Heart left ventricle (tissue), 16 donors: Measurements from ENCODE around the gene DSCAM. TPM values are rescaled to one million over a fixed set of nuclear protein-coding genes. Genes with fewer than 3 reads are reported as not detected.

Source experiments
- ATAC-seq, 4 donors: fragments of 200-7000 bp; cut with Tn5 transposase; one replicate each; pipeline ENCODE4 v1.9.1; 2020 to 2022; ENCODE audit warnings: moderate library complexity in 4 of 4, mild to moderate bottlenecking in 3 of 4, moderate number of reproducible peaks in 1 of 4
- DNase-seq, 5 donors: peaks; one replicate each; pipeline ENCODE4 v3.0.0-alpha.2; 2020
- H3K27ac ChIP-seq, 12 donors: fragments of 200-600 bp; sonication (generic) in 4 of 12; one replicate each; pipeline versions ENCODE4 v1.5.0 to v1.8.0; 2016 to 2022; ENCODE audit warnings: mild to moderate bottlenecking in 2 of 12
- H3K27me3 ChIP-seq, 9 donors: fragments of 200-600 bp; sonication (generic) in 2 of 9; one replicate each; pipeline versions ENCODE4 v1.5.1 to v1.8.0; 2016 to 2022; ENCODE audit warnings: mild to moderate bottlenecking in 3 of 9
- H3K36me3 ChIP-seq, 9 donors: fragments of 200-600 bp; sonication (generic) in 2 of 9; one replicate each; pipeline versions ENCODE4 v1.5.0 to v1.8.0; 2018 to 2022; ENCODE audit warnings: mild to moderate bottlenecking in 2 of 9
- H3K4me1 ChIP-seq, 12 donors: fragments of 200-600 bp; sonication (generic) in 4 of 12; one replicate each; pipeline versions ENCODE4 v1.5.0 to v1.8.0; 2016 to 2022; ENCODE audit warnings: mild to moderate bottlenecking in 3 of 12
- H3K4me3 ChIP-seq, 12 donors: fragments of 200-600 bp; sonication (generic) in 4 of 12; one replicate each; pipeline versions ENCODE4 v1.5.0 to v1.8.0; 2017 to 2022; ENCODE audit warnings: mild to moderate bottlenecking in 9 of 12, moderate library complexity in 4 of 12
- H3K9me3 ChIP-seq, 12 donors: fragments of 200-600 bp; sonication (generic) in 4 of 12; one replicate each; pipeline versions ENCODE4 v1.5.0 to v1.8.0; 2016 to 2022; ENCODE audit warnings: mild to moderate bottlenecking in 1 of 12
- CTCF ChIP-seq, 12 donors: fragments of 200-600 bp; sonication (generic) in 4 of 12; IDR thresholded peaks; one replicate each; pipeline versions ENCODE4 v1.5.0 to v1.8.0; 2018 to 2022; ENCODE audit warnings: antibody characterized with exemption in 12 of 12, mild to moderate bottlenecking in 5 of 12
- POLR2A ChIP-seq, 2 donors: fragments of 450-650 bp; IDR thresholded peaks; one replicate each; pipeline ENCODE4 v1.6.1; 2017; ENCODE audit warnings: antibody characterized with exemption in 2 of 2, mild to moderate bottlenecking in 2 of 2, moderate library complexity in 2 of 2
- WGBS, 4 donors: extraction: QIAGEN DNeasy Blood & Tissue Kit in 2 of 4; methylation state at CpG; one replicate each; pipeline versions ENCODE4 v1.1.5 to v1.1.7; 2013 to 2018; 5-methylcytosine and 5-hydroxymethylcytosine counted together
- intact Hi-C, 10 donors: fragments of 100-400 bp; cut with DNase I; formaldehyde crosslinking; loops; one replicate each; pipeline versions ENCODE4 v1.11.1 to v1.14.2; 2022
- polyA plus RNA-seq, 2 donors: library from polyadenylated mRNA; stranded (reverse); fragments of 200-250 nt; gene quantifications; one replicate each; pipeline ENCODE4 v1.2.3, GENCODE V29; 2013
- total RNA-seq, 9 donors: library from RNA; depleted of rRNA in 2 of 9; stranded (reverse); fragments of >200 nt in 2 of 9; fragmentation: NEBNext Ultra II Directional in 3 of 9; extraction: Animal tissue kit (Norgen Biotek cat#: 25700) in 3 of 9; gene quantifications; one replicate each; pipeline versions ENCODE4 v1.1.0 to v1.2.4, GENCODE V29; 2016 to 2023
- donor health status: ischemic (EF 13 %, LVEDD 7.1; RV severe dilation, severe dysfunction).
- donor health status: healthy with polysubstance abuse.
- donor health status: DM: no; HTN: yes; CAD: no.
- donor health status: DM: no; HTN: no; CAD: no.
- donor health status: ischemic (EF 25% LVEDD 6.9; RV normal size, moderate dysfunction).
- donor health status: ischemic (EF 25% LVEDD 5.7; RV mildly dilated, moderate dysfunction).
- donor health status: healthy.
- donor health status: DM: yes; HTN: yes; CAD: no.
- donor health status: ischemic (EF 35%, LVEDD 5.7; RV mildly dilated, moderate dysfunction).
- donor health status: nonischemic (EF 11% LVEDD 7.7; RV severe dilation, severe dysfunction).
- donor health status: DM: yes; HTN: yes; CAD: no.
- donor health status: PGD.
- donor health status: ischemic (EF 29% LVEDD 5.4; RV normal size, mild dysfunction).
- donor health status: nonischemic (EF 23%, LVEDD 6.1; RV moderate dilation, normal function).

DSCAM gene
- total and polyA plus RNA-seq, 11 donors = 0.03 TPM; not detected in 10

- H3K36me3 ChIP-seq = no peaks in the 10 kb centered on the region
- 71 to 79% (median 75%) methylated on average over 3 of the region's 3 CpGs for WGBS, 4 donors
- peaks cover 0 to 15% (median 5%) of the 10 kb centered on the region in 12 donors for H3K9me3 ChIP-seq
- ATAC-seq (no peak), DNase-seq (no peak)
- no peaks in the 10 kb centered on the region for H3K27me3 ChIP-seq
- H3K4me1 ChIP-seq = no peaks in the 10 kb centered on the region
- TF ChIP-seq POLR2A (IDR thresholded peaks at IDR 0.05) (no peak), CTCF (IDR thresholded peaks at IDR 0.05) (no peak)
- H3K4me3 ChIP-seq = no peak overlapping the region
- intact Hi-C loops = no loop called here
- H3K27ac ChIP-seq = no peak overlapping the region
These were observed 200.3 kb downstream of the DSCAM start for GRCh38 chr21:40646651-40647050.

- Histone ChIP-seq H3K9me3 (peaks cover 0 to 9% (median 0%) of the 10 kb centered on the region in 12 donors), H3K36me3 (no peaks in the 10 kb centered on the region), H3K4me1 (no peaks in the 10 kb centered on the region), H3K4me3 (no peak overlapping the region), H3K27me3 (peaks cover 0 to 8% (median 0%) of the 10 kb centered on the region in 9 donors), H3K27ac (no peak overlapping the region)
- intact Hi-C loops = no loop called here
- no peak for TF ChIP-seq CTCF (IDR thresholded peaks at IDR 0.05)
- TF ChIP-seq POLR2A (IDR thresholded peaks at IDR 0.05) = no peak
- ATAC-seq (no peak), DNase-seq (no peak)
- 57 to 70% (median 69%) methylated on average over 7 of the region's 7 CpGs for WGBS, 4 donors
These were observed 205.9 kb downstream of the DSCAM start for GRCh38 chr21:40641042-40641441.

- peaks cover 0 to 6% (median 0%) of the 10 kb centered on the region in 12 donors for H3K9me3 ChIP-seq
- no peak overlapping the region for H3K4me3 ChIP-seq
- H3K4me1 ChIP-seq = no peaks in the 10 kb centered on the region
- H3K36me3 ChIP-seq = no peaks in the 10 kb centered on the region
- 76 to 83% (median 76%) methylated on average over 9 of the region's 9 CpGs for WGBS, 4 donors
- intact Hi-C loops = no loop called here
- peaks cover 0 to 8% (median 0%) of the 10 kb centered on the region in 9 donors for H3K27me3 ChIP-seq
- TF ChIP-seq POLR2A (IDR thresholded peaks at IDR 0.05) (no peak), CTCF (IDR thresholded peaks at IDR 0.05) (no peak)
- DNase-seq (no peak), ATAC-seq (no peak)
- no peak overlapping the region for H3K27ac ChIP-seq
These were observed 206.6 kb downstream of the DSCAM start for GRCh38 chr21:40640266-40640789.

GRCh38 chr21:40639616-40640194 is 207.3 kb downstream of the DSCAM start:
- no peaks in the 10 kb centered on the region for H3K36me3 ChIP-seq
- H3K4me3 ChIP-seq = no peak overlapping the region
- peaks cover 0 to 8% (median 0%) of the 10 kb centered on the region in 9 donors for H3K27me3 ChIP-seq
- WGBS, 4 donors = 74 to 81% (median 76%) methylated on average over 6 of the region's 6 CpGs
- intact Hi-C loops = loop anchor here in 1 of 10 donors (1.0 kb wide), 1 partner anchor 23 kb away; no protein-coding TSS in a partner anchor
- H3K9me3 ChIP-seq = peaks cover 0 to 6% (median 0%) of the 10 kb centered on the region in 12 donors
- ATAC-seq (no peak), DNase-seq (no peak)
- H3K4me1 ChIP-seq = no peaks in the 10 kb centered on the region
- H3K27ac ChIP-seq = no peak overlapping the region
- no peak for TF ChIP-seq CTCF (IDR thresholded peaks at IDR 0.05)
- TF ChIP-seq POLR2A (IDR thresholded peaks at IDR 0.05) = no peak
